Measurements from ENCODE around the gene MYEOV. TPM values are rescaled to one million over a fixed set of nuclear protein-coding genes. Genes with fewer than 3 reads are reported as not detected.

The MYEOV gene
- total and polyA plus RNA-seq, 10 of the 15 experiments (the other 5 are each of a cell fraction or from before 2014, with no cell fraction given): 0.05 to 0.40 (median 0.26) TPM; not detected in 3

GRCh38 chr11:69300120-69301060 is 6.4 kb downstream of the MYEOV start:
- Histone ChIP-seq H3K36me3 (ENCODE audit: control insufficient read depth in 2 of 2, insufficient read depth in 2 of 2, low read length in 1 of 2) (no peaks in the 10 kb centered on the region), H4K20me1 (ENCODE audit: control insufficient read depth, insufficient read depth) (no peaks in the 10 kb centered on the region), H2AFZ (ENCODE audit: control insufficient read depth, low read depth, low read length) (no peak overlapping the region), H3K79me2 (ENCODE audit: control insufficient read depth, insufficient read depth, low read length) (no peaks in the 10 kb centered on the region), H3K27me3 (replicated peaks in 1 of 2; ENCODE audit: control insufficient read depth in 2 of 2, insufficient read depth in 2 of 2, low read length in 1 of 2) (no peaks in the 10 kb centered on the region), H3K9me3 (replicated peaks; ENCODE audit: control insufficient read depth, insufficient read depth, low read length) (no peaks in the 10 kb centered on the region; the same call in 2 of the 3 replicates), H3K4me3 (no peak overlapping the region), H3K4me1 (ENCODE audit: control insufficient read depth, insufficient read depth, low read length) (peaks cover 32% of the 10 kb centered on the region), H3K27ac (ENCODE audit: control insufficient read depth, insufficient read depth) (no peak overlapping the region), H3K4me2 (ENCODE audit: control insufficient read depth, insufficient read depth) (no peak overlapping the region), H3K9ac (ENCODE audit: control insufficient read depth, insufficient read depth, low read length) (no peak overlapping the region)
- intact Hi-C loops (cut with micrococcal nuclease; ENCODE audit: unreplicated experiment) (no loop called here), in situ Hi-C loops (cut with MboI) (no loop called here)
- TF ChIP-seq YY1 (IDR thresholded peaks at IDR 0.05; ENCODE audit: low read depth, low read length): no peak
- ChIA-PET SMC1A (ENCODE audit: uncharacterized antibody, unreplicated experiment) (interaction anchor here (1.2 kb wide), 1 partner anchor 12 kb away, joined by 3 read pairs; no protein-coding TSS in a partner anchor), RAD21 (ENCODE audit: unreplicated experiment) (interaction anchor here (1.0 kb wide), 1 partner anchor 12 kb away, joined by 3 read pairs; no protein-coding TSS in a partner anchor), CTCF (no interaction called here), POLR2A (no interaction called here)
- DNase-seq (ENCODE audit: low read depth, low spot score): no peak
- WGBS (ENCODE audit: insufficient coverage, insufficient replicate concordance, low lambda C conversion rate, missing lambda C conversion rate): 78% methylated on average over 11 of the region's 11 CpGs
- no TSS peak for BruUV-seq (replicated peaks)
- FAIRE-seq: no peak
- no peak for ATAC-seq

DNA sequence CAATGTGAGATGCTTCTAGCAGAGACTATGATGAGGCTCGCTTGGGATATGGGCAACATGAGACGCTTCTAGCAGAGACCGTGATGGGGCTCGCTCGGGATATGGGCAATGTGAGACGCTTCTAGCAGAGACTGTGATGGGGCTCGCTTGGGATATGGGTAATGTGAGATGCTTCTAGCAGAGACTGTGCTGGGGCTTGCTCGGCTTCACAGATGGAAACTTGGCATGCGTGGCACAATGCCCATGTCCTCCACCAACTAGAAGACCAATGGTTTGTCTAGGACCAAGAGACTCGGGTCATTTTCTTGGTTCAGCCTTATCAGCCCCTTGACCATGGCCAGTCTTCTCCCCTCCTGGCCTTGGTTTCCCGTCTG is 7.1 kb downstream of the MYEOV start:
- Histone ChIP-seq H3K27me3 (replicated peaks in 1 of 2; ENCODE audit: control insufficient read depth in 2 of 2, insufficient read depth in 2 of 2, low read length in 1 of 2) (no peaks in the 10 kb centered on the region), H3K79me2 (ENCODE audit: control insufficient read depth, insufficient read depth, low read length) (no peaks in the 10 kb centered on the region), H2AFZ (ENCODE audit: control insufficient read depth, low read depth, low read length) (no peak overlapping the region), H3K4me2 (ENCODE audit: control insufficient read depth, insufficient read depth) (no peak overlapping the region), H3K9ac (ENCODE audit: control insufficient read depth, insufficient read depth, low read length) (no peak overlapping the region), H3K27ac (ENCODE audit: control insufficient read depth, insufficient read depth) (no peak overlapping the region), H3K36me3 (ENCODE audit: control insufficient read depth in 2 of 2, insufficient read depth in 2 of 2, low read length in 1 of 2) (no peaks in the 10 kb centered on the region), H4K20me1 (ENCODE audit: control insufficient read depth, insufficient read depth) (no peaks in the 10 kb centered on the region), H3K9me3 (replicated peaks; ENCODE audit: control insufficient read depth, insufficient read depth, low read length) (no peaks in the 10 kb centered on the region; the same call in 2 of the 3 replicates), H3K4me3 (no peak overlapping the region), H3K4me1 (ENCODE audit: control insufficient read depth, insufficient read depth, low read length) (peaks cover 26% of the 10 kb centered on the region)
- intact Hi-C loops (cut with micrococcal nuclease; ENCODE audit: unreplicated experiment) (no loop called here), in situ Hi-C loops (cut with MboI) (no loop called here)
- FAIRE-seq (no peak), DNase-seq (ENCODE audit: low read depth, low spot score) (no peak), ATAC-seq (no peak)
- CTCF ChIA-PET: no interaction called here
- BruUV-seq (replicated peaks): no TSS peak
- RAD21 ChIA-PET (ENCODE audit: unreplicated experiment): no interaction called here
- 93% methylated on average over 11 of the region's 11 CpGs for WGBS (ENCODE audit: insufficient coverage, insufficient replicate concordance, low lambda C conversion rate, missing lambda C conversion rate)
- TF ChIP-seq MEF2A (IDR thresholded peaks at IDR 0.05; ENCODE audit: insufficient read depth, low read depth, low read length) (no peak), PBX3 (IDR thresholded peaks at IDR 0.05; ENCODE audit: insufficient replicate concordance, low read depth, low read length) (peak; percentile 53), ZNF24 (IDR thresholded peaks at IDR 0.05) (no peak)
- TF ChIP-seq, protein P1, sequence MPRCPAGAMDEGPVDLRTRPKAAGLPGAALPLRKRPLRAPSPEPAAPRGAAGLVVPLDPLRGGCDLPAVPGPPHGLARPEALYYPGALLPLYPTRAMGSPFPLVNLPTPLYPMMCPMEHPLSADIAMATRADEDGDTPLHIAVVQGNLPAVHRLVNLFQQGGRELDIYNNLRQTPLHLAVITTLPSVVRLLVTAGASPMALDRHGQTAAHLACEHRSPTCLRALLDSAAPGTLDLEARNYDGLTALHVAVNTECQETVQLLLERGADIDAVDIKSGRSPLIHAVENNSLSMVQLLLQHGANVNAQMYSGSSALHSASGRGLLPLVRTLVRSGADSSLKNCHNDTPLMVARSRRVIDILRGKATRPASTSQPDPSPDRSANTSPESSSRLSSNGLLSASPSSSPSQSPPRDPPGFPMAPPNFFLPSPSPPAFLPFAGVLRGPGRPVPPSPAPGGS (IDR thresholded peaks at IDR 0.05; ENCODE audit: borderline replicate concordance, insufficient read depth, low read depth, low read length, poor library complexity, severe bottlenecking): peak; percentile 67
- SMC1A ChIA-PET (ENCODE audit: uncharacterized antibody, unreplicated experiment): no interaction called here
- POLR2A ChIA-PET: no interaction called here
